Vagina (tissue), 2 donors: ENCODE results near the gene UGT1A6.

Experiments
- CTCF ChIP-seq, 3 experiments: fragments of 450-650 bp in 2 of 3; fragments of 200-600 bp in 1 of 3; sonication (generic) in 1 of 3; IDR thresholded peaks; one replicate each; pipeline ENCODE4 v1.5.1; 2017 to 2019; ENCODE audit warnings: antibody characterized with exemption in 3 of 3, mild to moderate bottlenecking in 2 of 3, moderate library complexity in 2 of 3
- POLR2A ChIP-seq, 2 donors: fragments of 450-650 bp; IDR thresholded peaks; one replicate each; pipeline ENCODE4 v1.6.1; 2017; ENCODE audit warnings: antibody characterized with exemption in 2 of 2, mild to moderate bottlenecking in 2 of 2, moderate library complexity in 2 of 2
- POLR2AphosphoS5 ChIP-seq, 2 donors: sonication (generic); formaldehyde crosslinking; IDR thresholded peaks; one replicate each; pipeline ENCODE4 v1.9.0; 2017; ENCODE audit warnings: antibody characterized with exemption in 2 of 2, mild to moderate bottlenecking in 2 of 2, low read depth in 1 of 2; ENCODE audit not compliant: insufficient read depth in 1 of 2

- no peak for TF ChIP-seq CTCF (IDR thresholded peaks at IDR 0.05)
- no peak for TF ChIP-seq POLR2AphosphoS5 (IDR thresholded peaks at IDR 0.05; ENCODE audit: insufficient read depth in 1 of 2, low read depth in 1 of 2)
- no peak for TF ChIP-seq POLR2A (IDR thresholded peaks at IDR 0.05)
Measured at GRCh38 chr2:233728723-233729301, 36.1 kb downstream of the UGT1A6 start, which contains the start of gene UGT1A3.
